T-helper 2 cell treated with Interferon-gamma antibody and Interleukin-4, amounts not matched to agents 5 μg/mL and 100 μg/mL, for 36 hours (primary cell): ENCODE measurements around the gene C3orf52.

Source experiments
- DNase-seq: peaks from one replicate; pipeline ENCODE4 v3.0.0; 2021; ENCODE audit warnings: low spot score
- H3K27ac Mint-ChIP-seq: one replicate; pipeline ENCODE4 v1.8.0; 2021; ENCODE audit warnings: mild to moderate bottlenecking, mixed read lengths
- H3K27me3 Mint-ChIP-seq: one replicate; pipeline ENCODE4 v1.8.0; 2021; ENCODE audit warnings: low read depth, mixed read lengths
- H3K36me3 Mint-ChIP-seq: one replicate; pipeline ENCODE4 v1.8.0; 2021; ENCODE audit warnings: low read depth, mixed read lengths
- H3K4me1 Mint-ChIP-seq: one replicate; pipeline ENCODE4 v1.8.0; 2021; ENCODE audit warnings: low read depth, mixed read lengths
- H3K4me3 Mint-ChIP-seq: one replicate; pipeline ENCODE4 v1.8.0; 2022; ENCODE audit warnings: mild to moderate bottlenecking, moderate library complexity, mixed read lengths
- H3K9me3 Mint-ChIP-seq: one replicate; pipeline ENCODE4 v1.8.0; 2021; ENCODE audit warnings: mixed read lengths

Gene C3orf52

DNA sequence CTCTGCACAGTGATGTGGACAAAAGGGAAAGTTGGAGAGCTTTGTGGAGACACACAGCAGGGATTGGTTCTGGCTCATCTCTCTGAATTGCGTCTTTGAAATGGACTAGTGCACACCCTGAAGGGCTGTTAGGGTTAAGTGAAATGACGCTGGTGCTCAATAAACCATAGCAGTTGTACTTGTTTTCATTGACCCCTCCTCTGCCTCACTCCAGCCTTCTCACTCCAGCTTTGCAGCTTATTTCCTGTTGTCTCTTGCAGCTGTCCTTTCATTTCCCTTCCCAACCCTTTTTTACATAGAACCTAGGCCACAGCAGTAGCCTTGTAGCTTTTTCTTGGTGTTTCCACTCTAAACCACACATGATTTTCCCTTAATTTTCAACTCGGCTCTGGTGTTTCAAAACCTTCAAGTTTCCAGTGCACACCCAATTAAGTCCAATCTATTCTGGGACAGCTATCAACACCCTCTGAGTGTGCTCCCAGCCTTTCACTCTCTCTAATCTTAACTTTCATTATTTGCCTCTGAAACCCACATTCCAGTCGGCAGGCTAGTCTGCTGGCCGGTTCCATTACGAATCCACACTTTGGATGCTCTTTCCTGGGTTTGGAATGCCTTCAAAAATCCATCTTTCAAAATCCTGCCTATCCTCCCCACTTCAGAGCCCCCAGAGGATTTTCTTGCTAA lies 6.4 kb downstream of the C3orf52 start:
- peaks cover 41% of the 10 kb centered on the region for H3K4me1 Mint-ChIP-seq
- no peaks in the 10 kb centered on the region for H3K27me3 Mint-ChIP-seq
- H3K36me3 Mint-ChIP-seq: peaks cover 10% of the 10 kb centered on the region
- H3K4me3 Mint-ChIP-seq: peak overlapping the region; percentile 53
- H3K9me3 Mint-ChIP-seq: no peaks in the 10 kb centered on the region
- no peak for DNase-seq
- peak overlapping the region; percentile 10 for H3K27ac Mint-ChIP-seq

GRCh38 chr3:112093180-112093522 lies 7.0 kb downstream of the C3orf52 start:
- H3K36me3 Mint-ChIP-seq: peaks cover 10% of the 10 kb centered on the region
- H3K27ac Mint-ChIP-seq: no peak overlapping the region
- H3K4me3 Mint-ChIP-seq: peak overlapping the region; percentile 53
- H3K27me3 Mint-ChIP-seq: no peaks in the 10 kb centered on the region
- H3K4me1 Mint-ChIP-seq: peaks cover 36% of the 10 kb centered on the region
- DNase-seq: no peak
- no peaks in the 10 kb centered on the region for H3K9me3 Mint-ChIP-seq

DNA sequence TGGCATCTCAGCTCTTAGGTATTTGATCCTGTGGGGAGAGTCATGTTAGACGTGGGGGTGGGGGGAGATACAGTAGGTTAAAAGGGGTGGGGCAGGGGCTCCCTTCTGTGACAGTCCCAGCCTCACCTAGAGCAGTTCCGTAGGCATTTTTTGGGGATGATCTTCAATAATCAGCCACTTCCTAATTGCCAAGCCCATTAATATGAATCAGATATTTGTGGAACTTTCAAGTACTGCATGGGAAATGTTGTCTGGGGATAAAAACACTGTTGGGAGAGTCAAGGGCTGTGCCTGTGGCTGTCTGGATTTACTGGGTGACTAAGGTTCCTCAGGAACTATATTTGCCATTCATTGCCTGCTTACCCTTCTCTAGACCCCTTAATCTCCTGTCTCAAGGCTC lies 9.5 kb downstream of the C3orf52 start:
- H3K27ac Mint-ChIP-seq: no peak overlapping the region
- H3K27me3 Mint-ChIP-seq: no peaks in the 10 kb centered on the region
- peaks cover 14% of the 10 kb centered on the region for H3K36me3 Mint-ChIP-seq
- DNase-seq: no peak
- no peak overlapping the region for H3K4me3 Mint-ChIP-seq
- peaks cover 24% of the 10 kb centered on the region for H3K4me1 Mint-ChIP-seq
- H3K9me3 Mint-ChIP-seq: no peaks in the 10 kb centered on the region

DNA sequence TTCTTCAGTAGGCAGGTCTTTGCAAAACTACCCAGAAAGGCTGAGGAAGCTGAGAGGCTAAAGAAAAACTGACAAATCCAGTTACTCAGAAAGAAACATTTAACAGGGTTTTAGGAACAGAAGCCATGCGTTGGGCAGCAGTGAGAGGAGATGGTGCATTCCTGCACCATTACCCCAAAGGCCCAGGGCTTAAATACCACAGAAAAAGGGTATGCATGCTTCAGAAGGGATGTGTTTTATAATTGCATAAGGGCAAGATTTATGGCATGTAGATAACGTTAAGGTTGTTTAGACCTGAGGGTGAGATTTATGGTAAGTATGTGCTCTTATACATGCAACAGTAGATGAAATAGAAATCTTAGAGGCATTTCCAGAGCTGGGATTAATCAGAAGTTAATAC lies 10.0 kb downstream of the C3orf52 start:
- no peak overlapping the region for H3K4me3 Mint-ChIP-seq
- H3K27me3 Mint-ChIP-seq: no peaks in the 10 kb centered on the region
- H3K27ac Mint-ChIP-seq: no peak overlapping the region
- H3K36me3 Mint-ChIP-seq: peaks cover 14% of the 10 kb centered on the region
- no peaks in the 10 kb centered on the region for H3K9me3 Mint-ChIP-seq
- H3K4me1 Mint-ChIP-seq: peaks cover 20% of the 10 kb centered on the region
- no peak for DNase-seq

- no peaks in the 10 kb centered on the region for H3K9me3 Mint-ChIP-seq
- H3K4me1 Mint-ChIP-seq: peaks cover 17% of the 10 kb centered on the region
- H3K4me3 Mint-ChIP-seq: no peak overlapping the region
- DNase-seq: peak; percentile 50
- H3K27me3 Mint-ChIP-seq: no peaks in the 10 kb centered on the region
- no peak overlapping the region for H3K27ac Mint-ChIP-seq
- peaks cover 14% of the 10 kb centered on the region for H3K36me3 Mint-ChIP-seq
Observed at GRCh38 chr3:112097378-112097777, 11.2 kb downstream of the C3orf52 start.

DNA sequence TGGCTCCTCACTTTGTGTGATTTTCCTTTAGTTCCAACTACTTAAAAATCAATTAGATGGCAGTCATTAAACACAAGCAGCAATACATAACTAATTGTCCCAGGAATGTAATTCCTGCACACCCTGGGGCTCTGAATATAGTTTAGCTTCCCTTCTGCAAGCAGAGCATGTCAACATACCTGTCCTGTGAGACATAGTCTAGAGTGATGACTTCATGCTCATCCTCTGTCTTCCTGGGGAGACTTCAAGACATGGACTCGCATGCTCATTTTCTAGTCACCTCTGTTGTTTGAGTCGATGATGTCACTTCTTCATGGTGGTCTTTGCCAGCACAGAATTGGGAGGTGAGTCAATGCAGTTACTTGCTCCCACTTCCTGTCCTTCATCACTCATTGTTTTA lies 15.7 kb downstream of the C3orf52 start:
- H3K4me3 Mint-ChIP-seq: no peak overlapping the region
- no peaks in the 10 kb centered on the region for H3K9me3 Mint-ChIP-seq
- H3K27ac Mint-ChIP-seq: no peak overlapping the region
- peaks cover 9% of the 10 kb centered on the region for H3K36me3 Mint-ChIP-seq
- H3K27me3 Mint-ChIP-seq: no peaks in the 10 kb centered on the region
- peaks cover 9% of the 10 kb centered on the region for H3K4me1 Mint-ChIP-seq
- DNase-seq: no peak

GRCh38 chr3:112104774-112105173 lies 18.6 kb downstream of the C3orf52 start:
- Mint-ChIP-seq H3K27ac (no peak overlapping the region), H3K4me1 (peaks cover 4% of the 10 kb centered on the region), H3K36me3 (peaks cover 6% of the 10 kb centered on the region), H3K4me3 (no peak overlapping the region), H3K9me3 (no peaks in the 10 kb centered on the region), H3K27me3 (no peaks in the 10 kb centered on the region)
- no peak for DNase-seq

DNA sequence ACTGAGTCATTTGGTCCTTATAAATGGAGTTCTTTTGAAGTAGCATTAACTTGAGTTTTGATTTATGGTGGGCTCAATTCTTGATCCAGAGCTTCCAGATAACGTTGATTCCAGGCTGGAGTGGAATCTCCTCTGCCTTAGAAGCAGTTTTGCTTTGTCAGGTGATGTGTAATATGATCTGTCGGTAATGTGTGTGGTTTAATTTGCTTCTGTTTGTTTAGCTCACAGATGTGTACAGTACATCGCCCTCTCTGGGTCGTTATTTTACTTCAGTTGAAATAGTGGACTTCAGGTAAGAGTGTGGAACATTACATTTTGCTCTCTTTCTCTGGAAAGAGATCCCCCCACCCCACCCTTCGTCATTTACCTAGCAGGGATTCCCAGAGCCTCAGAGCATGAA lies 23.1 kb downstream of the C3orf52 start:
- Mint-ChIP-seq H3K4me1 (peaks cover 11% of the 10 kb centered on the region), H3K4me3 (no peak overlapping the region)
- no peak for DNase-seq

GRCh38 chr3:112111785-112112402 lies 25.7 kb downstream of the C3orf52 start:
- Mint-ChIP-seq H3K27me3 (no peaks in the 10 kb centered on the region), H3K4me1 (peaks cover 16% of the 10 kb centered on the region), H3K4me3 (no peak overlapping the region), H3K36me3 (peaks cover 15% of the 10 kb centered on the region), H3K9me3 (no peaks in the 10 kb centered on the region), H3K27ac (no peak overlapping the region)
- DNase-seq: peak; percentile 46

More for the DNA sequence above, 23.1 kb downstream of the C3orf52 start:
- H3K27ac Mint-ChIP-seq: no peak overlapping the region
- no peaks in the 10 kb centered on the region for H3K27me3 Mint-ChIP-seq
- no peaks in the 10 kb centered on the region for H3K9me3 Mint-ChIP-seq
- H3K36me3 Mint-ChIP-seq: peaks cover 8% of the 10 kb centered on the region

- Mint-ChIP-seq H3K27me3 (no peaks in the 10 kb centered on the region), H3K9me3 (no peaks in the 10 kb centered on the region), H3K36me3 (peaks cover 26% of the 10 kb centered on the region), H3K27ac (no peak overlapping the region), H3K4me1 (peaks cover 33% of the 10 kb centered on the region), H3K4me3 (no peak overlapping the region)
- no peak for DNase-seq
Observed at GRCh38 chr3:112114576-112115160, 28.5 kb downstream of the C3orf52 start.

DNA sequence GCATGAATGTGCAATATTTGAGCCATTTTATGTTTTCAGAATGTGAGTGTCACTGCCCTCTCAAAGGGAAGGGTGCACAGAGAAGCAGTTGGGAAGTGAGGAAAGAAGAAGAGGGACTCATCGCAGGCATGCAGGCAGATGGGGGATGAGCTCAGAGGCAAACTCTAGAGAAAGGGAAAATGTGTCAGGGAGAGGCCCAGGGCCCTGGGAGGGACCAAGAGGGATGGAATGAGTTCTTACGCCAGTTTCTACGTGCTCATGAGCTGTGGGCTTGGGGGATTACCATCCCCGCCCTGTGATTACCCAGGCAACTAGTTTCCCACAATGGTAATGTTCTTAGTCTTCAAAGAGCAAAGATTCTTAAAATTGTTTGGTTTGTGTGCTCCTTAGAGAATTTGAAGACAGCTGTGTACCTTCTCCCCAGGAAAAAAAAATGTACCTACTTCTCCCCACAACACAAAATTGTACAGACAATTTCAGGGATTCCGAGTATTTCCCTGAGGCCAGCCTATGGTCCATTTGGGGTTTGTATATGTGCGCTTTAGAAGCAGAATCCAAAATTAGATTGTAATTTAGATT lies 29.1 kb downstream of the C3orf52 start:
- H3K4me3 Mint-ChIP-seq: no peak overlapping the region
- H3K4me1 Mint-ChIP-seq: peaks cover 38% of the 10 kb centered on the region
- no peak for DNase-seq
- no peak overlapping the region for H3K27ac Mint-ChIP-seq
- no peaks in the 10 kb centered on the region for H3K27me3 Mint-ChIP-seq
- H3K9me3 Mint-ChIP-seq: no peaks in the 10 kb centered on the region
- peaks cover 26% of the 10 kb centered on the region for H3K36me3 Mint-ChIP-seq

- Mint-ChIP-seq H3K27ac (no peak overlapping the region), H3K36me3 (peaks cover 24% of the 10 kb centered on the region), H3K9me3 (no peaks in the 10 kb centered on the region), H3K27me3 (no peaks in the 10 kb centered on the region), H3K4me3 (no peak overlapping the region), H3K4me1 (peaks cover 42% of the 10 kb centered on the region)
- DNase-seq: no peak
Observed at GRCh38 chr3:112115806-112116383, 29.7 kb downstream of the C3orf52 start.

GRCh38 chr3:112116748-112117186 lies 30.6 kb downstream of the C3orf52 start:
- H3K27me3 Mint-ChIP-seq: no peaks in the 10 kb centered on the region
- H3K4me3 Mint-ChIP-seq: no peak overlapping the region
- H3K27ac Mint-ChIP-seq: peak overlapping the region; percentile 7
- H3K9me3 Mint-ChIP-seq: no peaks in the 10 kb centered on the region
- H3K4me1 Mint-ChIP-seq: peaks cover 42% of the 10 kb centered on the region
- no peak for DNase-seq
- peaks cover 27% of the 10 kb centered on the region for H3K36me3 Mint-ChIP-seq

DNA sequence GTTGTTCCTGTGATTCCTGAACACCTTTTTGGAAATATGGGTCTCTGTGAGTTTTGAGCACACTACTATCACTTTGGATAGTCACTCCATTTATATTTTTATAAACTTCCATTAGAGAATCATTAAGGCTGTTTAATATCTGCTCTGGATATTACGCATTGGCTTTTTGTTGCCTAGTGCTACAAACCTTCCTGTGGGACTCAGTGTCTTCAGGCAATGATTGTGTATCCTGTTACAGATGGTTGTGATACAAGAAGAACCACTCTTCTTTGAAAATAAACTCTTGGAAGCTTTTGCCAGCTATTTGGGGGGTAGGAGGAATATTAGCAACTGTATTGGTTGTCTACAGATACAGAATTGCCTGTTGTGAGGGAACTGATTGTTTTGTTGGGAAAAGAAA lies 31.2 kb downstream of the C3orf52 start:
- H3K9me3 Mint-ChIP-seq: no peaks in the 10 kb centered on the region
- no peak for DNase-seq
- peaks cover 29% of the 10 kb centered on the region for H3K36me3 Mint-ChIP-seq
- H3K27me3 Mint-ChIP-seq: no peaks in the 10 kb centered on the region
- H3K4me1 Mint-ChIP-seq: peaks cover 39% of the 10 kb centered on the region
- H3K4me3 Mint-ChIP-seq: no peak overlapping the region
- H3K27ac Mint-ChIP-seq: no peak overlapping the region
